Stomach (tissue), 9 donors: ENCODE data around the gene EPC2. TPM values are rescaled to one million over a fixed set of nuclear protein-coding genes. Genes with fewer than 3 reads are reported as not detected.

Experiments
- DNase-seq, 2 donors: peaks; one replicate each; pipeline versions ENCODE4 v3.0.0 to v3.0.0-alpha.2; 2013 to 2019
- H3K27ac ChIP-seq, 5 donors: fragments of 200-600 bp in 4 of 5; sonication (generic) in 4 of 5; one replicate each; pipeline ENCODE4 v1.5.1; 2013 to 2019; ENCODE audit warnings: mild to moderate bottlenecking in 1 of 5, moderate library complexity in 1 of 5
- H3K27me3 ChIP-seq, 3 donors: fragments of 200-600 bp; sonication (generic); one replicate each; pipeline ENCODE4 v1.5.1; 2017 to 2019; ENCODE audit warnings: mixed run types in 1 of 3
- H3K36me3 ChIP-seq, 4 donors: fragments of 200-600 bp; sonication (generic); 1 replicate in 3 of 4; 2 replicates in 1 of 4; pipeline ENCODE4 v1.5.1; 2016 to 2019
- H3K4me1 ChIP-seq, 4 donors: fragments of 200-600 bp; sonication (generic); one replicate each; pipeline ENCODE4 v1.5.1; 2016 to 2019
- H3K4me3 ChIP-seq, 4 donors: fragments of 200-600 bp; sonication (generic) in 3 of 4; one replicate each; pipeline ENCODE4 v1.5.1; 2016 to 2019; ENCODE audit warnings: mild to moderate bottlenecking in 1 of 4
- H3K9me3 ChIP-seq, 4 donors: fragments of 200-600 bp; sonication (generic); one replicate each; pipeline ENCODE4 v1.5.1; 2016 to 2019
- EP300 ChIP-seq: sonication (generic); formaldehyde crosslinking; IDR thresholded peaks from one replicate; pipeline ENCODE4 v1.6.1; 2017; ENCODE audit warnings: antibody characterized with exemption
- POLR2A ChIP-seq, 4 donors: fragments of 450-650 bp; IDR thresholded peaks; one replicate each; pipeline ENCODE4 v1.6.1; 2016; ENCODE audit warnings: antibody characterized with exemption in 4 of 4, control low read depth in 2 of 4, mild to moderate bottlenecking in 1 of 4, moderate library complexity in 1 of 4
- POLR2AphosphoS5 ChIP-seq, 3 donors: sonication (generic); formaldehyde crosslinking; IDR thresholded peaks; one replicate each; pipeline ENCODE4 v1.6.1; 2016; ENCODE audit warnings: antibody characterized with exemption in 3 of 3
- WGBS, 5 donors: extraction: QIAGEN DNeasy Blood & Tissue Kit in 3 of 5; methylation state at CpG; one replicate each; pipeline versions ENCODE4 v1.1.5 to v1.1.7; 2013 to 2018; 5-methylcytosine and 5-hydroxymethylcytosine counted together
- intact Hi-C: fragments of 100-400 bp; cut with DNase I; formaldehyde crosslinking; loops from one replicate; pipeline ENCODE4 v1.15.1; 2023; ENCODE audit warnings: low total_unique reads
- polyA plus RNA-seq, 3 donors: library from polyadenylated mRNA; stranded (reverse); fragments of 200-250 nt; gene quantifications; one replicate each; pipeline ENCODE4 v1.2.3, GENCODE V29; 2013
- total RNA-seq, 5 donors: library from RNA; depleted of rRNA; stranded (reverse); fragments of >200 nt; gene quantifications; one replicate each; pipeline versions ENCODE4 v1.1.0 to v1.2.3, GENCODE V29; 2014 to 2016
- TF ChIP-seq, protein P1 (sequence below), 7 experiments: fragments of 450-650 bp in 4 of 7; fragments of 200-600 bp in 3 of 7; sonication (generic) in 3 of 7; IDR thresholded peaks; one replicate each; pipeline ENCODE4 v1.5.1; 2016 to 2019; ENCODE audit warnings: antibody characterized with exemption in 7 of 7, control low read depth in 2 of 7, mild to moderate bottlenecking in 1 of 7
- donor health status: healthy with polysubstance abuse.
- donor health status: Bipolar disorder and iron deficiency.
- donor health status: healthy.

The EPC2 gene
- total and polyA plus RNA-seq, 8 donors, result 0.87 to 42.2 (median 13.5) TPM

GRCh38 chr2:148642112-148642744, 2.3 kb upstream of the EPC2 start:
- no peak for DNase-seq
- H3K36me3 ChIP-seq, result no peaks in the 10 kb centered on the region
- intact Hi-C loops, result no loop called here
- TF ChIP-seq POLR2AphosphoS5 (IDR thresholded peaks at IDR 0.05) (no peak), POLR2A (IDR thresholded peaks at IDR 0.05) (no peak), EP300 (no peak)
- TF ChIP-seq, protein P1, sequence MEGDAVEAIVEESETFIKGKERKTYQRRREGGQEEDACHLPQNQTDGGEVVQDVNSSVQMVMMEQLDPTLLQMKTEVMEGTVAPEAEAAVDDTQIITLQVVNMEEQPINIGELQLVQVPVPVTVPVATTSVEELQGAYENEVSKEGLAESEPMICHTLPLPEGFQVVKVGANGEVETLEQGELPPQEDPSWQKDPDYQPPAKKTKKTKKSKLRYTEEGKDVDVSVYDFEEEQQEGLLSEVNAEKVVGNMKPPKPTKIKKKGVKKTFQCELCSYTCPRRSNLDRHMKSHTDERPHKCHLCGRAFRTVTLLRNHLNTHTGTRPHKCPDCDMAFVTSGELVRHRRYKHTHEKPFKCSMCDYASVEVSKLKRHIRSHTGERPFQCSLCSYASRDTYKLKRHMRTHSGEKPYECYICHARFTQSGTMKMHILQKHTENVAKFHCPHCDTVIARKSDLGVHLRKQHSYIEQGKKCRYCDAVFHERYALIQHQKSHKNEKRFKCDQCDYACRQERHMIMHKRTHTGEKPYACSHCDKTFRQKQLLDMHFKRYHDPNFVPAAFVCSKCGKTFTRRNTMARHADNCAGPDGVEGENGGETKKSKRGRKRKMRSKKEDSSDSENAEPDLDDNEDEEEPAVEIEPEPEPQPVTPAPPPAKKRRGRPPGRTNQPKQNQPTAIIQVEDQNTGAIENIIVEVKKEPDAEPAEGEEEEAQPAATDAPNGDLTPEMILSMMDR (IDR thresholded peaks at IDR 0.05), result no peak
- H3K9me3 ChIP-seq, result no peaks in the 10 kb centered on the region
- 76 to 91% (median 83%) methylated on average over 2 of the region's 2 CpGs for WGBS, 5 donors
- no peak overlapping the region for H3K27ac ChIP-seq
- no peak overlapping the region for H3K4me3 ChIP-seq
- peaks cover 3 to 30% (median 27%) of the 10 kb centered on the region in 4 donors for H3K4me1 ChIP-seq
- no peaks in the 10 kb centered on the region for H3K27me3 ChIP-seq

GRCh38 chr2:148642891-148643416, 1.6 kb upstream of the EPC2 start:
- no peaks in the 10 kb centered on the region for H3K9me3 ChIP-seq
- no peaks in the 10 kb centered on the region for H3K27me3 ChIP-seq
- peaks cover 3 to 37% (median 31%) of the 10 kb centered on the region in 4 donors for H3K4me1 ChIP-seq
- peak in 1 of 2 donors; percentile 16 for DNase-seq
- intact Hi-C loops, result no loop called here
- H3K36me3 ChIP-seq, result no peaks in the 10 kb centered on the region
- no peak overlapping the region for H3K4me3 ChIP-seq
- peak overlapping the region in 2 of 5 donors; percentile 99 to 100 for H3K27ac ChIP-seq
- TF ChIP-seq, protein P1 (IDR thresholded peaks at IDR 0.05), result no peak
- TF ChIP-seq EP300, result no peak
- no peak for TF ChIP-seq POLR2AphosphoS5 (IDR thresholded peaks at IDR 0.05)
- TF ChIP-seq POLR2A (IDR thresholded peaks at IDR 0.05), result no peak
- WGBS, 5 donors, result 53 to 74% (median 60%) methylated on average over 3 of the region's 3 CpGs

DNA sequence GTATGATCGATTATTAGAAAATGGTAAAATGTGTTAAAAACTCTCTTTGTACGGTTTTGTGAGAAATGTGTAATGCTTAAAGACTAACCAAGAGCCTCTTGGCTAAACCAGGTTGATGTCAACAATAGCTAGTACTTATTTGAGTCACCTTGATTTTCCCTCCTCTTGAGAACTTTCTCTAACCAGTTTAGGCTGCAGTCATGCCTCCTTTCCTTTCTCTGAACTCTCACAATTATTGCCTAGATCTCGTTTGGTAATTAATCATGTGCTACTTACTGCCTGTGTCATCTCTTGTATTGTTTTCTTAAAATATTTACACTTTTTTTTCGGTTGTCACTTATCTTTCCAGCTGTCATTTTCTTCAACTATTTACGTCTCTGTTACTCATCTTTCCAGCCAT, 1.1 kb upstream of the EPC2 start:
- Histone ChIP-seq H3K4me1 (peaks cover 3 to 41% (median 31%) of the 10 kb centered on the region in 4 donors), H3K27me3 (no peaks in the 10 kb centered on the region), H3K36me3 (no peaks in the 10 kb centered on the region), H3K9me3 (no peaks in the 10 kb centered on the region), H3K27ac (peak overlapping the region in 4 of 5 donors; percentile 3 to 100 (median 98)), H3K4me3 (peak overlapping the region; percentile 75 to 98 (median 94))
- TF ChIP-seq, protein P1 (IDR thresholded peaks at IDR 0.05), result no peak
- TF ChIP-seq EP300 (no peak), POLR2AphosphoS5 (IDR thresholded peaks at IDR 0.05) (no peak), POLR2A (IDR thresholded peaks at IDR 0.05) (no peak)
- DNase-seq, result no peak
- intact Hi-C loops, result no loop called here
- WGBS, 5 donors, result 23 to 30% (median 26%) methylated on average over 5 of the region's 5 CpGs

DNA sequence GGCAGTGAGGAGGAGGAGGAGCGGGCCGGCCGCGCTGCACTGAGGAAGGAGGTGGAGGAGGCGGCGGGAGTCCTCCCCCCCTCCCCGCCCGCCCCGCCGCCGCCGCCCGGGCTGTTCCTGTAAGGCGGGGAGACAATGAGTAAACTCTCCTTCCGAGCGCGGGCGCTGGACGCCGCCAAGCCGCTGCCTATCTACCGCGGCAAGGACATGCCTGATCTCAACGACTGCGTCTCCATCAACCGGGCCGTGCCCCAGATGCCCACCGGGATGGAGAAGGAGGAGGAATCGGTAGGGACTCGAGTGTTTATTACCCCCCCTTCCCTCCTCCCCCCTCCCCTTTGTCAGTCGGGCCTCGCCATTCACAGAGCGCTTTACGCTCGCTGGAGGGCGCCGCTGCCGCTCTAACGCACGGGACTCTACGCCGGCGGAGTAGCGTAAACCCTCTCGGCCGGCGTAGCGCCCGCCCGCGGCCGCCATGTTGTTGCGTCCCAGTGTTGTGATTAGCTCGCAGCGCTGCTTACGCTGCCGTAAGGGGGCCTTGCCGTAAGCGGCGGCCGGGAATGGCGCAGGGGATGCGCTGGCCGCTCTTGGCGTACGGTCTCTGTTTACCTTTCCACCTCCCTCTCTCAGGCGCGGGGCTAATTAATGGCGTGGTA, 460 bp downstream of the EPC2 start:
- TF ChIP-seq EP300 (no peak), POLR2AphosphoS5 (IDR thresholded peaks at IDR 0.05) (peak in 2 of 3 donors; percentile 12 to 51), POLR2A (IDR thresholded peaks at IDR 0.05) (no peak)
- TF ChIP-seq, protein P1 (IDR thresholded peaks at IDR 0.05), result peak in 4 of 7 experiments; percentile 17 to 44 (median 31)
- Histone ChIP-seq H3K9me3 (no peaks in the 10 kb centered on the region), H3K27me3 (no peaks in the 10 kb centered on the region), H3K4me1 (peaks cover 4 to 56% (median 34%) of the 10 kb centered on the region in 4 donors), H3K27ac (peak overlapping the region; percentile 98 to 100 (median 99)), H3K36me3 (no peaks in the 10 kb centered on the region), H3K4me3 (peak overlapping the region; percentile 75 to 98 (median 94))
- DNase-seq, result peak; percentile 97 to 99
- WGBS, 5 donors, result 0 to 2% (median 0%) methylated on average over 18 to 69 of the region's 69 CpGs
- intact Hi-C loops, result no loop called here
